ENCODE results near the gene NCKAP1. TPM values are rescaled to one million over a fixed set of nuclear protein-coding genes. Genes with fewer than 3 reads are reported as not detected.

Gene NCKAP1
- total RNA-seq, 1 experiment from 2014 or later = 112 TPM

DNA sequence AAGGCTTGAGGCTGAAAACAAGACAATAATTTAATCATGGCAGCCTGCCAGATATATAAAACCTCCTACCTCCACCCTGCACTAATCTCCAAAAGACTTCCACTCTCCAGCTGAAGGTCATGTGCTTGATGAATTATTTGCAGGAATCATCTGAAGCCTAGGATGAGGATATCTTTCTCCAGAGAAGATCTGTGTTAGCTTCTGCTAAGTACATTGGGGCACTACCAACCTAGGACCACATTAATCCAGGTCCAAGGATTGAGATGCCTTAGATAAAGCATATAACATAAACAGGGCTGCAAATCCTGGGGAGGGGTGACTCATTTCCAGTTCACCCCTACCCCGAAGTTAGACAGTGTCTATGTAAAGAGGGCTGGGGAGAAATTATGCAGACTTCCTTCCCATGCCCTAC, 91.3 kb downstream of the NCKAP1 start:
- H3K9me3 Mint-ChIP-seq = no peaks in the 10 kb centered on the region
- WGBS (ENCODE audit: extremely low coverage, insufficient read length, low lambda C conversion rate) = no CpG with 5 or more reads among the region's 1 CpG
- H3K27ac Mint-ChIP-seq = peak overlapping the region in 1 of 3 experiments; percentile 15; a peak in 1 of 7 replicates
- Histone ChIP-seq H3K4me1 (ENCODE audit: insufficient read depth, low read length) (no peaks in the 10 kb centered on the region), H3K27ac (ENCODE audit: insufficient read length, low read depth, low read length) (no peak overlapping the region), H3K18ac (ENCODE audit: insufficient read length, low read depth, low read length) (no peak overlapping the region), H4K5ac (ENCODE audit: insufficient read length, low read depth, low read length) (no peak overlapping the region), H2AFZ (ENCODE audit: low read length) (no peak overlapping the region), H4K20me1 (ENCODE audit: control insufficient read depth, insufficient read depth, insufficient read length) (no peaks in the 10 kb centered on the region), H2AK5ac (ENCODE audit: insufficient read length, low read length) (no peak overlapping the region), H3K79me2 (ENCODE audit: insufficient read depth, low read length) (no peaks in the 10 kb centered on the region), H3K14ac (ENCODE audit: insufficient read depth, low read length) (no peak overlapping the region), H3T11ph (ENCODE audit: low read length) (no peak overlapping the region), H3K79me1 (ENCODE audit: insufficient read depth, low read depth, low read length, poor library complexity, severe bottlenecking) (no peaks in the 10 kb centered on the region), H2BK20ac (ENCODE audit: low read depth, low read length, poor library complexity, severe bottlenecking) (no peak overlapping the region), H3K23ac (ENCODE audit: insufficient read length, low read depth, low read length) (no peak overlapping the region), H3K27me3 (ENCODE audit: insufficient read depth, low read length) (no peaks in the 10 kb centered on the region), H3K56ac (ENCODE audit: insufficient read length, low read depth, low read length) (no peak overlapping the region), H2BK5ac (ENCODE audit: insufficient read length, low read length) (no peak overlapping the region), H3K9me3 (ENCODE audit: control insufficient read depth, low read depth, low read length) (no peaks in the 10 kb centered on the region), H3K23me2 (ENCODE audit: insufficient read length, low read depth, low read length, poor library complexity, severe bottlenecking) (no peaks in the 10 kb centered on the region), H2BK15ac (ENCODE audit: low read depth, low read length) (no peak overlapping the region), H3K4ac (ENCODE audit: low read depth, low read length) (no peak overlapping the region), H4K8ac (replicated peaks; ENCODE audit: insufficient read length, low read depth, low read length) (no peak overlapping the region), H3K9ac (ENCODE audit: extremely low read depth, insufficient read length, low read length) (no peak overlapping the region), H2BK12ac (ENCODE audit: insufficient read length, low read depth, low read length) (no peak overlapping the region), H4K91ac (ENCODE audit: insufficient read length, low read depth, low read length) (no peak overlapping the region), H2BK120ac (ENCODE audit: low read depth, low read length, poor library complexity, severe bottlenecking) (no peak overlapping the region), H3K4me2 (ENCODE audit: insufficient read depth, insufficient read length, low read length) (no peak overlapping the region)
- no peak for DNase-seq
- H3K4me3 Mint-ChIP-seq = no peak overlapping the region
- no peaks in the 10 kb centered on the region for H3K4me1 Mint-ChIP-seq
- TF ChIP-seq, protein P1, sequence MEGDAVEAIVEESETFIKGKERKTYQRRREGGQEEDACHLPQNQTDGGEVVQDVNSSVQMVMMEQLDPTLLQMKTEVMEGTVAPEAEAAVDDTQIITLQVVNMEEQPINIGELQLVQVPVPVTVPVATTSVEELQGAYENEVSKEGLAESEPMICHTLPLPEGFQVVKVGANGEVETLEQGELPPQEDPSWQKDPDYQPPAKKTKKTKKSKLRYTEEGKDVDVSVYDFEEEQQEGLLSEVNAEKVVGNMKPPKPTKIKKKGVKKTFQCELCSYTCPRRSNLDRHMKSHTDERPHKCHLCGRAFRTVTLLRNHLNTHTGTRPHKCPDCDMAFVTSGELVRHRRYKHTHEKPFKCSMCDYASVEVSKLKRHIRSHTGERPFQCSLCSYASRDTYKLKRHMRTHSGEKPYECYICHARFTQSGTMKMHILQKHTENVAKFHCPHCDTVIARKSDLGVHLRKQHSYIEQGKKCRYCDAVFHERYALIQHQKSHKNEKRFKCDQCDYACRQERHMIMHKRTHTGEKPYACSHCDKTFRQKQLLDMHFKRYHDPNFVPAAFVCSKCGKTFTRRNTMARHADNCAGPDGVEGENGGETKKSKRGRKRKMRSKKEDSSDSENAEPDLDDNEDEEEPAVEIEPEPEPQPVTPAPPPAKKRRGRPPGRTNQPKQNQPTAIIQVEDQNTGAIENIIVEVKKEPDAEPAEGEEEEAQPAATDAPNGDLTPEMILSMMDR (conservative IDR thresholded peaks at IDR 0.05) = no peak
- no peaks in the 10 kb centered on the region for H3K27me3 Mint-ChIP-seq (ENCODE audit: low read depth)
- peaks cover 2 to 44% (median 43%) of the 10 kb centered on the region in 3 experiments; a peak in 6 of 7 replicates for H3K36me3 Mint-ChIP-seq (ENCODE audit: insufficient read depth in 1 of 3, low read depth in 3 of 3)

All from H9 (cell line).